Measurements from ENCODE around the gene GJA4. TPM values are rescaled to one million over a fixed set of nuclear protein-coding genes. Genes with fewer than 3 reads are reported as not detected.
"Not testable (repeated sequence)": the region's sequence is repeated elsewhere in the genome, so short reads cannot be mapped to it uniquely, and the experiment has no call there.

GJA4 gene
- total RNA-seq, 1 experiment from 2014 or later, result not detected

DNA sequence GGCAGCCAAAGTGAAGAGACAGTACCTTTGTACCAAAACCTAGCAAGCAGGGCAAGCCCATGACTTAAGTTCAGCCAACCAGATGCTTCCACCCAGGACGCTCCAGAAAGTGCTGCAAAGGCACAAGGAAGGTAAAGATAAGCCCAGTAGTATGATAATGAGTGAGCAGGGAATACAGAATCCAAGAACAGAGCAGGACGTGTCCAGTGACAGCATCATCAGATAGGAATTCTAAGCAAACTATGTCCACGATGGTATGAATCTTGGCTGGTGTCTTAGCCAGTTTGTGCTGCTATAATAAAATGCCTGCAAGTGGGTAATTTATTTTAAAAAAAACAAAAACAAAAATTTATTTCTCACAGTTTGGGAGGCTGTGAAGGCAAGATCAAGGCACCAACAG lies 13.6 kb downstream of the GJA4 start:
- H3K9me2 ChIP-seq (replicated peaks; ENCODE audit: low read length), result no peaks in the 10 kb centered on the region
- H3K4me1 ChIP-seq (ENCODE audit: insufficient read depth, low read length), result 0 out of 2 replicates have a peak, but pooled peaks cover 7% of the 10 kb centered on the region
- ChIA-PET POLR2A (ENCODE audit: unreplicated experiment) (no interaction called here), CTCF (no interaction called here)
- H3K79me2 ChIP-seq (ENCODE audit: low read length), result no peaks in the 10 kb centered on the region
- no peak overlapping the region for H3K4me2 ChIP-seq (ENCODE audit: low read length)
- H3K9me3 ChIP-seq (ENCODE audit: low read length), result no peaks in the 10 kb centered on the region
- H3K9ac ChIP-seq (ENCODE audit: low read length), result no peak overlapping the region
- no peak overlapping the region; the same call in 1 of the 2 replicates for H2AFZ ChIP-seq (ENCODE audit: low read length)
- no peak for DNase-seq
- TF ChIP-seq EZH2phosphoT487 (IDR thresholded peaks at IDR 0.05; ENCODE audit: borderline replicate concordance, low read length) (no peak), EZH2 (IDR thresholded peaks at IDR 0.05; ENCODE audit: low read length, unreplicated experiment) (no peak)
- TF ChIP-seq, protein P1, sequence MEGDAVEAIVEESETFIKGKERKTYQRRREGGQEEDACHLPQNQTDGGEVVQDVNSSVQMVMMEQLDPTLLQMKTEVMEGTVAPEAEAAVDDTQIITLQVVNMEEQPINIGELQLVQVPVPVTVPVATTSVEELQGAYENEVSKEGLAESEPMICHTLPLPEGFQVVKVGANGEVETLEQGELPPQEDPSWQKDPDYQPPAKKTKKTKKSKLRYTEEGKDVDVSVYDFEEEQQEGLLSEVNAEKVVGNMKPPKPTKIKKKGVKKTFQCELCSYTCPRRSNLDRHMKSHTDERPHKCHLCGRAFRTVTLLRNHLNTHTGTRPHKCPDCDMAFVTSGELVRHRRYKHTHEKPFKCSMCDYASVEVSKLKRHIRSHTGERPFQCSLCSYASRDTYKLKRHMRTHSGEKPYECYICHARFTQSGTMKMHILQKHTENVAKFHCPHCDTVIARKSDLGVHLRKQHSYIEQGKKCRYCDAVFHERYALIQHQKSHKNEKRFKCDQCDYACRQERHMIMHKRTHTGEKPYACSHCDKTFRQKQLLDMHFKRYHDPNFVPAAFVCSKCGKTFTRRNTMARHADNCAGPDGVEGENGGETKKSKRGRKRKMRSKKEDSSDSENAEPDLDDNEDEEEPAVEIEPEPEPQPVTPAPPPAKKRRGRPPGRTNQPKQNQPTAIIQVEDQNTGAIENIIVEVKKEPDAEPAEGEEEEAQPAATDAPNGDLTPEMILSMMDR (conservative IDR thresholded peaks at IDR 0.05; ENCODE audit: low read depth, low read length), result no peak
- H3F3A ChIP-seq (ENCODE audit: low read length, unreplicated experiment), result no peaks in the 10 kb centered on the region
- BruUV-seq (replicated peaks), result no TSS peak
- intact Hi-C loops (cut with micrococcal nuclease), result no loop called here
- no peaks in the 10 kb centered on the region for H3K27me3 ChIP-seq (ENCODE audit: low read length)
- no peak for ATAC-seq
- H3K36me3 ChIP-seq (ENCODE audit: low read depth, low read length), result no peaks in the 10 kb centered on the region
- H3K27ac ChIP-seq (ENCODE audit: low read length), result no peak overlapping the region
- no peaks in the 10 kb centered on the region for H4K20me1 ChIP-seq (ENCODE audit: low read length)
- H3K4me3 ChIP-seq (ENCODE audit: low read length), result no peak overlapping the region

DNA sequence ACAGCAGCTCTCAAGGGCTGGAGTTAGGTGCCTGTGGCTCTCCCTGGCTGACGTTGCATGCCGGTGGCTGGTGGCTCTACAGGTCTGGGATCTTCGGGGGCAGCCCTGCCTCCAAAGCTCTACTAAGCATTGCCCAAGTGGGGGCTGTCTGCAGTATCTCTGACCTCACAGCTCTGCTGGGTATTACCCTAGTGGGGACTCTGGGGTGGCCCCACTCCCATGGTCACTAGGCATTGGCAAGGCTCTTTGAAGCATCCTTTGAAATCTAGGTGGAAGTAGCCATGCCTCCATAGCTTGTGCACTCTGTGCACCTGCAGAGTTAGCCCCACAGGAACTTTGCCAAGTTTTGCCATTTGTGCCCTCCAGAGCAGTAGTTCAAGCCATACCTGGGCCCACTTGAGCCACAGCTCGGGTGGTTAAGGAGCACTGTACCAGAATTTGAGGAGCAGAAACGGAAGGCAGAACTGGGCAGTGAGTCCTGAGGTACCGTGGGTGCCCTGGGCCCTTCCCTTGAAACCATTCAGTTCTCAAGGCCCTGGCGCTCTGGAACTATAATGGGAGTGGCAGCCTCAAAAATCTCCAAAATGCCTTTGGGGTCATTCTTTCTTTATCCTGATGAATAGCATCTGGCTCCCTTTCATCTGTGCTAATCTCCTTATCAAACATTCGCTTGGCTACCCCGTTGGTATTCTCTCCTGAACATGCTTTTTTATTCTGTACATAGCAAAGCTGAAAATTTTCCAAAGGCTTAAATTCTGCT lies 15.4 kb downstream of the GJA4 start:
- H2AFZ ChIP-seq (ENCODE audit: low read length), result no peak overlapping the region
- no peak for TF ChIP-seq EZH2 (IDR thresholded peaks at IDR 0.05; ENCODE audit: low read length, unreplicated experiment)
- no peaks in the 10 kb centered on the region for H3K79me2 ChIP-seq (ENCODE audit: low read length)
- no peak overlapping the region for H3K4me3 ChIP-seq (ENCODE audit: low read length)
- no peaks in the 10 kb centered on the region for H4K20me1 ChIP-seq (ENCODE audit: low read length)
- H3K27me3 ChIP-seq (ENCODE audit: low read length), result no peaks in the 10 kb centered on the region
- ATAC-seq, result no peak
- ChIA-PET CTCF (no interaction called here), POLR2A (ENCODE audit: unreplicated experiment) (no interaction called here)
- 0 out of 2 replicates have a peak, but pooled peaks cover 7% of the 10 kb centered on the region for H3K4me1 ChIP-seq (ENCODE audit: insufficient read depth, low read length)
- H3K36me3 ChIP-seq (ENCODE audit: low read depth, low read length), result no peaks in the 10 kb centered on the region
- no peaks in the 10 kb centered on the region for H3K9me3 ChIP-seq (ENCODE audit: low read length)
- no peak overlapping the region for H3K4me2 ChIP-seq (ENCODE audit: low read length)
- no peaks in the 10 kb centered on the region for H3F3A ChIP-seq (ENCODE audit: low read length, unreplicated experiment)
- DNase-seq, result no peak
- intact Hi-C loops (cut with micrococcal nuclease), result no loop called here
- no TSS peak for BruUV-seq (replicated peaks)
- H3K9me2 ChIP-seq (replicated peaks; ENCODE audit: low read length), result no peaks in the 10 kb centered on the region
- H3K9ac ChIP-seq (ENCODE audit: low read length), result no peak overlapping the region
- H3K27ac ChIP-seq (ENCODE audit: low read length), result no peak overlapping the region

DNA sequence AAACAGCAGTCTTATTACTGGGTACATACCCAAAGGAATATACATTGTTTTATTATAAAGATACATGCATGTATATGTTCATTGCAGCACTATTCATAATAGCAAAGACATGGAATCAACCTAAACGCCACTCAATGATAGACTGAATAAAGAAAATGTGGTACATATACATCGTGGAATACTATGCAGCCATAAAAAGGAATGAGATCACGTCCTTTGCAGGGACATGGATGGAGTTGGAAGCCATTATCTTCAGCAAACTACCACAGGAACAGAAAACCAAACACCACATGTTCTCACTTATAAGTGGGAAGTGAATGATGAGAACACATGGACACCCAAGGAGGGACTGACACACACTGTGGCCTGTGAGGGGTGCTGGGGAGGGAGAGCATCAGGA lies 18.0 kb downstream of the GJA4 start:
- H3K79me2 ChIP-seq (ENCODE audit: low read length); H3K27me3 ChIP-seq (ENCODE audit: low read length); H4K20me1 ChIP-seq (ENCODE audit: low read length); ATAC-seq; H2AFZ ChIP-seq (ENCODE audit: low read length); H3K9ac ChIP-seq (ENCODE audit: low read length); DNase-seq; H3K27ac ChIP-seq (ENCODE audit: low read length); H3K36me3 ChIP-seq (ENCODE audit: low read depth, low read length); H3K4me2 ChIP-seq (ENCODE audit: low read length); H3K9me2 ChIP-seq (replicated peaks; ENCODE audit: low read length); POLR2A ChIA-PET (ENCODE audit: unreplicated experiment); H3K4me1 ChIP-seq (ENCODE audit: insufficient read depth, low read length); H3K4me3 ChIP-seq (ENCODE audit: low read length); H3K9me3 ChIP-seq (ENCODE audit: low read length); CTCF ChIA-PET; intact Hi-C loops (cut with micrococcal nuclease); BruUV-seq (replicated peaks); H3F3A ChIP-seq (ENCODE audit: low read length, unreplicated experiment): not testable (repeated sequence)
